Effector CD8-positive, alpha-beta T cell (primary cell): ENCODE measurements around the gene SPTA1.
"Not testable (repeated sequence)": the region's sequence is repeated elsewhere in the genome, so short reads cannot be mapped to it uniquely, and the experiment has no call there.

ENCODE experiments used
- DNase-seq: peaks from one replicate; lab custom pipeline; 2025; lab: John Stamatoyannopoulos, UW
- total RNA-seq, 4 experiments: gene quantifications; one replicate each; lab custom pipeline; 2026; lab: John Stamatoyannopoulos, UW

The SPTA1 gene
- 0 to 0.71 (median 0.12) reads per million in 4 experiments for total RNA-seq

DNA sequence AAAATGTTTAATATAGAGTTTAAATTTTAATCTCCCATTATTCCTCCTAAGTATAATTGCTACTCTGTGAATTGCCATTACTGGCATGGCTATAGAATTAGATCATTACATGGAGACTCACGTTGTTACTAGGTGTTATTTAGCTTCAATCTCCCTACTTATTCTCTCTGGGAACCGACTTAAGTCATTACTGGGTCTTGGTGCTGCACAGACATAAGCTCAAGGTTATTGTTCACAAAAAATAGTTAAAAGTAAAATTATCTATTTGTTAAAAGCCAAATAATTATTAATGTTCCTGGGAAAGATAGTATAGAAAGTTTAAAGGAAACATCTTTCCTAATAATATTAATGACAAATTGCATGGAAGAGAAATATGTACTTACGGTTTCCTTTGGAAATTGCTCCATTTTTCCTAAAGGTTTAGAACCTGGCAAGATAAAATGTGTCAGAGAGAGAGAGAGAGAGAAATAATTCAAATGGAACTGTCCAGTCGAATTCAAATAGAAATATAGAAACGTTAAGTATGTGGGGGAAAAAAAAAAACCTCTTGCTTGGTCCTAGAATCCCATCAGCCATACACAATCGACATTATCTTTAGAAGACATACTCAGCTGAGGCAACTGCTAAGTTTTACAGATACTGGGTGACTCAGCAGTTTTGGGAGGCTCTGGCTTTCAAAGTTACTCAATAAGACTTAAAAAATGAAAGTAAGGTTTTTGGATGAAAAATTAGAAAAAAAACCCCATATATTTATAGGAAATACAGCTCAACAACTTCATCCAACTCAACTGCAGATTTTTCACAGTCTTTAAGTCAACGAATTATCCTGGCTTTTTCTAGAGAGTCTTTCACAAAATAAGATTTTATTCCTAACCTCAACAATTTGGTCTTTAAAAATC is at the start of gene SPTA1:
Gene SPTA1 (minus strand): TSS at position 605 of the 899 bp plus-strand sequence. CDS start 198 bp downstream, at position 407.
- DNase-seq: no peak

DNA sequence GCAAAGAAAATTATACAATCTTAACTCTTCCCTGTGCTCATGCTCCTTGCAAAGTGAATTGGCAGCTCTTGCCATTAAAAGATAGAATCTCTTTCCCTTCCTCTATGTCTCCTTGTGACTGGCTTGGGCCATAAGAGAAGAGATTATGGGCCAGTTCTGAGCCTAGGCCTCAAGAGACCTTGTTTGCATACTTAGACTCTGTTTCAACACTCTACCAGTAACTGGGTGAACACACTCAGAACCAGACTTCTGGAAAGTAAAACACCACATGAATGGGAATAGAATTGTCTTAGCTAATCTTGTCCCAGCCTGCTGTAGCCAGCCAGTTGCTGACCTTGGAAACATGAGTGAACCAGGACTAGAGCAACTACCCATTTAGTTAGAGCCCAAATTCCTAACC is 49.3 kb upstream of the SPTA1 start:
- no peak for DNase-seq

DNA sequence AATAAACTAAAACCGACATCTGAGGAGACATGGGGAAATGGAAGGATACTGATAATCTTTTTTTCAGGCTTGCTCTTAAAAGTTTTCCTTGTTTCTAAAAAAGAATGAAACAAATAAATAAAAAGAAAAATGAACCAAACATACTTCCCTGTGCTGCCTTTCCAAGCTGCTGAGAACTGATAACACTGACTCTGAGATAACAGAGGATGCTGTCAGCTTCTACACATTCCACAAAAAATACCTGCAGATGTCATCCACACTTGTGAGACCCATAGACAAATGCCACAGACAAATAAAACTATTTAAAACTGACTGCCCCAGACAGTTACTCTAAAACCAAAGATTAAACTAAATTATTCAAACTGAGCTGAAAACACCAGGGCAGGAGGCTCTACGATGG is 46.0 kb upstream of the SPTA1 start:
- DNase-seq: no peak

DNA sequence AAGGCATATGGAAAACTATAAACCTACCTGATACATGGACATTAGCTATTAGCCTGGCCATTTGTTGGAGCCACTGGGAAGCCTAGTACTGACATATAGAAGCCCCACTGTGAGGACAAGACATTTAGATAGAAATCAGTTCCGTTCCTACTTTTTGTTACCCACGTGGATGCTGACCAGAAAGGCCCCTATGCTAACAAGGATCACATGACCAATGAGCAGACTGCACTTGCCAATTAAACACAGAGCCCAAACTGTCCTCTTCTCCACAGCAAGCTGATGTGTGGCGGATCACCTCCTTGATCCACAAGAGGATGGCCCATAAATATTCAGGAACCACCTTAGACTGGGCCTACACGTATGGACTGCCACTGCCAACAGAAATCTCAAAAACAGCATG is 45.2 kb upstream of the SPTA1 start:
- DNase-seq: no peak

DNA sequence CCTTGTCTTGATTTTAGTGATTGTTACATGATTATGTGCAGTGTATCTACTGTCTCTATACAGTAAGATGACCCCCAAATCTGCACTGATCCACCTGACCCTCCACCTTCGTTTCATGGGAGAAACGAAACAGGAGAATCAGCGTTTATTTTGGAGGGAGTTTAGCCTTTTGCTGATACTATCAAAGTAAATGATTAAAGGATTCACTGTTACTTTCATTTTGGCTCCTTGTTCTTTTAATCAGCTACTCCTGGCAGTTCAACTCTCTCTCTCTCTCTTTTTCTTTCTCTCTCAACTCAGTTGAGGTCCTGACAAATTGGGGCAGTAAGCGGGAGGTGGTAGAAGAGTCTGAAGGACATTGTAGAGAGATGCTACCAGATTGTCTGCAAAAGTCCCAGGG is 43.9 kb upstream of the SPTA1 start:
- DNase-seq: no peak

DNA sequence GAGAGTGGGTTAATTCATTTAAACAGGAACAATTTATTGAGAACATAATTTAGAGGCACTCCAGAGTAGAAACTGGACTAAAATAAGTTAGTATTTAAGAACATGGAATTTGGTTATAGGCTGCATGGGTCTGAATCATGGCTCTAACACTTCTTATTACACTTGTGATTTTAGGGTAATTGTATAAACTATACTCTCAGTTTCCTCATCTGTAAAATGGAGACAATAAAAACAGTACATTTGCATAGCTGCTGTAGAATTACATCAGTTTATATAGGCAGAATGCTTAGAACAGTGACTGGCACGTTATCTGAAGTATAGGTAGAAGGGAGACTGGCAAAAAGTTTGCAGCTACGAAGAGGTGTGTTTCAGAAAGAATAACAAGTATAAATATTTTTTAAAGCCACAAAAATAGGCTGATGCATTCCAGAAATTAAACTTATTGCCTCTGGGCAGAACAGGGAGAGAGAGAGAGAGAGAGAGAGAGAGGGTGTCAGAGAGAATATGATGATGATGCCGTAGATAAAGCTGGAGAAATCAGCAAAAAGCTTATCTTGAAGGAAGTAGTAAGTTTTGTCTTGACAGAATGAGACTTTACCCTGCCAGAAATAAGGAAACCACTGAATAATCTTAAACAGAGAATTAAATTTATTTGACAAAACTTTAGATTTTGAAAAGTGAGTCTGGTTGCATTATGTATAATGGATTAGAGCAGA is 42.2 kb upstream of the SPTA1 start:
- DNase-seq: no peak

DNA sequence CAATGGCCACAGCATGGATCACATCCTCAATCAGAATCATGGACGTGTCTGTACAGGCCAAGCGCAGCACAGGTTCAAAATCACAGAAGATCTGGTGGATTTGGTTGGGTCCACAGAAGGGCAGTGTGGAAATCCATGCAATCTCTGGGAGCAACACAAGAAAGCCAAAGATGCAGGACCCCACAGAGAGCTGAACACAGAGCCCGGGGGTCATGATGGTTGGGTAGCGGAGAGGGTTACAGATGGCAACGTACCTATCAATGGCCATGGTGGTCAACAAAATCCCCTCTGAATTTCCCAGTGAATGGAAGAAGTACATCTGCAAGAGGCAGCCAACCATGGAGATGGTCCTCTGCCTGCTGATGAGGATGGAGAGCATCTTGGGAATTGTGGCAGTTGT is 37.9 kb upstream of the SPTA1 start:
- no peak for DNase-seq

DNA sequence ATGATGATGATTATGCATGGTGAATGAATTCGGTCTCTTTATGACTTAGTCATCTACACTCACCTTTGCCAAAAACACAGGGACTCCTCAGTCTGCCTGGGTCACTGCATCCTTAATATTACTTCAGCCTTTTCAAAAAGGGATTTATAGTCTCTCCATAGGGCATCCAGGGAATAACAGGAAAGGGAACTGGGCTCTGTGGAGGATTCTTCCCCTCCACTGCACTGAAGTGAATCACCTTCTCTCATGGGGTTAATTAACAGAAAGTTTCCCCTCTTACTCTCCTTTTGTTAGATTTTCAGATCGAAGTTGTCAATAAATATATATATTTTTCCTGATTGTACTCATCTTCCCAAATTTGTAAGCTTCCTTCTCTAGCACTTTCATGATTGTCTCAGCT is 34.1 kb upstream of the SPTA1 start, which contains the start of gene OR6K3:
Gene OR6K3 (minus strand): TSS at position 101 of the 400 bp plus-strand sequence. CDS start 2,605 bp downstream, outside the sequence.
- DNase-seq: no peak

DNA sequence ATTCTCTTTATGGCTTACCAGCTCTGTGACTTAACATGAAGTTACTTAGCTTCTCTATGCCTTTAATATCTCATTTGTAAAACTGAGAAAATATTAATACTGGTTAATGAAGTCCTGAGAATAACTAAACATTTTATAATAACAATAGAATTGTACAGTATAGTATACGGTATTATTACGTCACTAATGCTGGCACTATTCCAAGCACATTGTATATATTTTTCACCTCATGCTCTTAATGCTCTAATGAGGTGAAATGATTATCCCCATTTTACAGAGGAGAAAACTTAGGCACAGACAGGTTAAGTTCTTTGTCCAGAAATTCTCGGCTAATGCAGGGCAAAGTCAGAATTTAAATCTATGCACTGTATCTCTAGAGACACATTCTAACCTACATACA is 33.1 kb upstream of the SPTA1 start:
- DNase-seq: no peak

DNA sequence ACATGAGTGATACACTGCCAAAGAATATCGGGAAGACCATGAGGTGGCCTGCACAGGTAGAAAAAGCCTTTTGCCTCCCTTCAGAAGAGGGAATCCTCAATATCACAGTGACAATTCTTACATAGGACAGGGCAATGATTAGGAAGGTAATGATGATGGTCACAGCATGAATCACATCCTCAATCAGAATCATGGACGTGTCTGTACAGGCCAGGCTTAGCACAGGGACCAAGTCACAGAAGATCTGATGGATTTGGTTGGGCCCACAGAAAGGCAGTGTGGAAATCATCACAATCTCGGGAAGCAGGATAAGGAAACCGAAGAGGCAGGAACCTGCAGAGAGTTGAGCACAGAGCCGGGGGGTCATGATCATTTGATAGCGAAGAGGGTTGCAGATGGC is 30.8 kb upstream of the SPTA1 start:
- DNase-seq: no peak

DNA sequence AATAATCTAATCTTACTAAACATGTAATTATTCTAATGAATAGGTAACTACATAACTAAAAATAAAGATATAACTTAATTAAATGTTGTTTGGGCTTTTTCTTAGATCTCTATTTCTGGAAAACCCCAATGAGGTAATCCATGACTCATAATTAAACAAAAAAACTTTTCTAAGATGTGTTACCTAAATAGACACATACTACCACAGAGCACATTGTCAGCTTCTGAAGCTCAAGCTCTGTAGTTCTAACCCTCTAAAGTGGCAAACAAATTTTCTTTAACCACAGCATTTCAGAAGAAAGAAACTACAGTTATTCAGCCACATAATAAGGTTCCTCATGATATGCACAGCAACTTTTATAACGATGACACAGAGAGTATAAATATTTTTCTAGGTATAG is 29.8 kb upstream of the SPTA1 start:
- no peak for DNase-seq

DNA sequence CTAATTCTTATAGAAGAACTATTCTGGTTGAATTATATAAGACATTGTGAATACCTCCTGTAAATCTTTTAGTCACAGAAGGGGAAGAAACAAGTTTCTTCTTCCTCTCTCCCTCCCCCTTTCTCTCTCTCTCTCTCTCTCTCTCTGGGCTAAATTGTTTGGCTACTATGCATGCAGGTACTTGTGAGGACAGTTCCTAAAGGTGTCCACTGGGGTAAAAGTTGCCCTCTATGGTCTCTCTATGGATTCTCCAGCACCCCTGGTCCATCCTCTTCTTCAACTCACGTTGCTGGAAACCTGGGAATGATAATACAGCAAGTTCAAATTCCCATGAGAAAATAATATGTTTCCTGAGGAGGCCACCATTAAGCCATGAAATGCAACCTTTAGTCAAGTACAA is 28.2 kb upstream of the SPTA1 start:
- no peak for DNase-seq

DNA sequence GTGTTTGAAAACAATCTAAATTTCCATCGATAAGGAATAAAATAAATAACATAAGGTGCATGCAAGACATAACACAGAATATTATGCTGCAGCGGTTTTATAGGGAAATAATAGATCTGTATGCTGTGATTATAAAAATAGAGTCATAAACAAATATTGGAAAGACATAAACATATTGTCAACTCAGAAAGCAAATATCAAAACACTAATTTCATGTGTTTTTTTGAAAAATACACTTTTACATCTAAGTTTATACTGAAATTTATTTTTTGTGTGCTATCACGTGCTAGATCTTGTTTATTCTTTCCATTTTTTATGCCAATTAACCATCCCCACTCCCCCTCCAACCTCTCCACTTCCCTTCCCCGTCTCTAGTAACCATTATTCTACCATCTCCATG is 24.6 kb upstream of the SPTA1 start:
- no peak for DNase-seq

DNA sequence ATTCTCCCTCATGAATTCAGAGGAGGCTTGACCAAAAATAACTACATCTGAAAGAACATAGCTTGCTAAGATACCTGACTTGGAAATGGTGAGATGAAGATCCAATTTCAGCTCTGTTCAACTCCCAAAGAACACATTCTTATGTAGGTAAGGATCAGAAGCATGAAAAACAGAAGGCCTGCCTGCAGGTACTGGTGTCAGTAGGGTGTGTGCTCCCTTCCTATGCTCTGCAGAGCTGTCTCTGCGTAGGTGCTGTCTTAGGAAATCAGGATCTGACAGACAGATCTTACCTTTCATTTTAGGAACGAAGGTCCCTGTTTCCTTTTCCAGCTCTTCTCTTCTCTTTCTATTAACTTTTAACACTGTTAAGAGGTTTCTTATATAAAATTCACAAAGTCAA is 19.6 kb upstream of the SPTA1 start:
- no peak for DNase-seq

DNA sequence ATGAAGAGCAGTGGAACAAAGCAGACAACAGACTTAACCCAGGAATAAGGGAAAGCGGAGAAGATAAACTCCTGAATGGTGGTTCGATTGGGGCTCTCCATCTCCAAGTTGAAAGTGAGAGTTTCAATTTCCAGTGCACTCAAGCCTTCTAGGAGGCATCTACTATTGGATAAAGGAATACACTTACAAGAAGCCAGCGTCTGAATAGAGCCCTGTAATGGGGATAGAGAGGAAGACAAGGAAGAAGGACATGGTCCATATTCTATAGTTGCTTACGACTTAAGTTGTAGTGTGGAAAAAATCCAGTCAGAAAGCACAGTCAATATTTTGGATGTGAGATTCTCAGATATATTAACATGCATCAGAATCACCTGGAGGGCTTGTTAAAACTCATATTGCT is 14.0 kb upstream of the SPTA1 start, which contains the start of gene OR6K2:
Gene OR6K2 (minus strand): TSS at position 101 of the 400 bp plus-strand sequence. CDS start 0 bp downstream, at position 101.
- no peak for DNase-seq

DNA sequence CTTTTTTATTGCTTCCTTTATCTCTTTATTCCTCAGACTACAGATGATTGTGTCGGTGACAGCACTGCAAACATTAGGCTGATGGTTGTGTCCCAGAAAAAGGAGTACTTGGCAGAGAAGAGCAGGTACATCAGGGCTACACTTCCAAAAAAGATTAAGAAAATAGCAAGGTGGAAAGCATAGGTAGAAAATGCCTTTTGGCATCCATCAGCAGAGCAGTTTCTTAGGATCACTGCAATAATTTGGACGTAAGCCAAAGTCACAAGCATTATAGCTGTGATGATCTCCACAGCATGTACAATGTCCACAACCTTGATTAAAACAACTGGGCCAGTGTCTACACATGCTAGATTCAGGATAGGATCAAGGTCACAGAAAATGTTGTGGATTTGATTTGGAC is 8.1 kb upstream of the SPTA1 start:
- no peak for DNase-seq

DNA sequence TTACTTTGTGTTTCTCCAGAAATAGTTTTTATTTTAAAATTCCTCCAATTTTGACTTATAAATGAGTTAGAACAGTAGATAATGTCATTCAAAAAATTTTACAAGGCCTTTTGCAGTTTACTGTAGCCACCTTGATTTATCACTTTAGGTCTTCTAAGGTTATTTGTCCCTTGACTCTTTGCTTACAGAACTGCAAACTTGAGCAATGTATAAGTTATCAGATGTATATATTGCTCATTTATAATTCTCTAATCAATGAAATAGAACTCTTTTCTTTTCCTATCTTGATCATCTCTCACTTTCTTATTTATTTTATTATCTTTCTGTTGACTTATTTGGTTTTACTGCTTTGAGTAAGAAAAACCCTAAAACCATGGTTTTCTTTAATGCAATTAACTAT is 5.8 kb upstream of the SPTA1 start:
- DNase-seq: no peak

DNA sequence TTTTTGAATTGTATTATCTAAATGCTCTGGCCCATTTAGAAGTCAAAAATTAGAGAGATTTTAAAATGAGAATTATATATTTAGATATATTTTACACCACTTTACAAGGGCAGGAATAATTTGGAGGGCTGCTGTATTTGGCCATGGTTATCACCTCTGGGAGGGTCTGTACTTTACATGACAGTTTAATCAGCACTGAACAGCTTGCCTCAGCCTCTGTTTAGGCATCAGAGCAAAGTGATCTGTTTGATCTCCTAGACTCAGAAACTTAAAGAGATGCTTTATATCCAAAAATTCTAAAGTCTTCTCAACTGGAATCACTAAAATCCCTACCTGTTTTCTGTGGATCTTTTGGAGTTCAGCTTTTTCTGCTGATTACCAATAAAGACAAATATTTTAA is 5.4 kb upstream of the SPTA1 start:
- no peak for DNase-seq

DNA sequence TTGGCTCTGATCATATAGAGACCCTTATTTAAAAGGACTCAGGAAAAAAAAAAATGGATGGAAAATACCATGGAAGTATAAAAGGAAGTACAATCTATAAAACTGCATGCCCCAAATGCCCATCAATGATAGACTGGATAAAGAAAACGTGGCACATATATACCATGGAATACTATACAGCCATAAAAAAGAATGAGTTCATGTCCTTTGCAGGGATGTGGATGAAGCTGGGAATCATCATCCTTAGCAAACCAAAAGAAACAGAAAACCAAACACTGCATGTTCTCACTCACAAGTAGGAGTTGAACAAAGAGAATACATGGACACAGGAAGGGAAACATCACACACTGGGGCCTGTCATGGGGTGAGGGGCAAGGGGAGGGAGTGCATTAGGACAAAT is 4.6 kb upstream of the SPTA1 start:
- not testable (repeated sequence) for DNase-seq

DNA sequence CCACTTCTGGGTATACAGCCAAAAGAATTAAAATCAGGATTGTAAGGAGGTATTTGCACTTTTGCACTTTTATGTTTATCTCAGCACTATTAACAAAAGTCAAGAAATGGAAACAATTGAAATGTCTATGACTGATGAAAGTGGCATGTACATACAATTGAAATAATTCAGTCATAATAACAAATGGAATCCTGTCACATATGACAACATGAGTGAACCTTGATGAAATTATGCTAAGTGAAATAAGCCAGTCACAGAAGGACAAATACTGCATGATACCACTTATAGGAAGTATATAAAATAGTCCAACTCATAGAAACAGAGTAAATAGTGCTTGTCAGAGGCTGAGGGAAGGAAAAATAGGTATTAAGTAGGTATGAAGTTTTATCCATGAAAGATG is 3.4 kb upstream of the SPTA1 start:
- no peak for DNase-seq

DNA sequence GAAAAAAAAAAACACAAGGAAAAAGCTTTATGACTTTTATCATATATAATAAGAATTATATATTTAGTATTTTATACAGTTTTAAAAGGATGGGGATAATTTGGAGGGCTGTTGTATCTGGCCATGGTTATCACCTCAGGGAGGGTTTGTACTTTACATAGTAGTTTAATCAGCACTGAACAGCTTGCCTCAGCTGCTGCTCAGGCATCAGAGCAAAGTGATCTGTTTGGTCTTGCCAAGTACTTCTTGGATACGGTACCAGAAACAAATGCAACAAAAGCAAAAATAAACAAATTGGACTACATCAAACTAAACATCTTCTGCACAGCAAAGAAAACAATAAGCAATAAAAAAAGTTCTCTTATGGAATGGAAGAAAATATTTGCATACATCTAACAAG is 2.6 kb upstream of the SPTA1 start:
- DNase-seq: no peak

DNA sequence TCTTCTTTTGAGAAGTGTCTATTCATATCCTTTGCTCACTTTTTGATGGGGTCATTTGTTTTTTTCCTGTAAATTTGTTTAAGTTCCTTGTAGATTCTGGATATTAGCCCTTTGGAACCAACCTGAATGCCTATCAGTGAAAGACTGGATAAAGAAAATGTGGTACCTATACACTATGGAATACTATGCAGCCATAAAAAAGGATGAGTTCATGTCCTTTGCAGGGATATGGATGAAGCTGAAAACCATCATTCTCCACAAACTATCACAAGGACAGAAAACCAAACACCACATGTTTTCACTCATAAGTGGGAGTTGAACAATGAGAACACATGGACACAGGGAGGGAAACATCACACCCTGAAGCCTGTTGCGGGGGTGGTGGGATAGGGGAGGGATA is 1.8 kb upstream of the SPTA1 start:
- DNase-seq: not testable (repeated sequence)

DNA sequence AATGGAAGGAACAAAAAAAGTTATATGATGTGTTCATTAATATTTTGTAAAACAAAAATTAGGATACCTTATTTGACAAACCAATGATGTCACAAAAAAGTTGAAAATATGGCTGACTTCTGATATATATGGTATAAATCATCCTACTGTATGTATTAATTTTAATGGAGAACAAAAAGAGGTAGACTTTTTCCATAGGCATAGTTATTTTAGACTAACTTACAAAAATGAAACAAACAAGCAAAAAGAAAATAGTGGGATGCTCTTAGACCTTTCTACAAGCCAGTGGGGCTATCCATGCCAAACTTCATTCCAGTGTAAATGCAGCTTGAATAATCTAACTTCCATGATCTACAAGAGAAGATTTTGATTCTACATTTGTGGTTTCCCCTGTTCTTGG is 522 bp upstream of the SPTA1 start:
- DNase-seq: no peak
